Measurements from ENCODE around the gene TSHB. TPM values are rescaled to one million over a fixed set of nuclear protein-coding genes. Genes with fewer than 3 reads are reported as not detected.
A peak's percentile ranks its signal among the peaks of the same experiment; 100 is the strongest.

The TSHB gene
- total RNA-seq, 2 experiments from 2014 or later = not detected

- ChIA-PET CTCF (no interaction called here), POLR2A (no interaction called here)
- no peaks in the 10 kb centered on the region for H3K36me3 Mint-ChIP-seq
- no peak for DNase-seq
- H3K4me3 Mint-ChIP-seq = no peak overlapping the region
- H3K27me3 Mint-ChIP-seq = no peaks in the 10 kb centered on the region
- no peaks in the 10 kb centered on the region for H3K4me1 Mint-ChIP-seq (ENCODE audit: low read depth)
- H3K27ac Mint-ChIP-seq = no peak overlapping the region
- intact Hi-C loops (cut with micrococcal nuclease) = no loop called here
- no peaks in the 10 kb centered on the region for H3K9me3 Mint-ChIP-seq
Observed at GRCh38 chr1:115035652-115036051, 6.0 kb downstream of the TSHB start.

GRCh38 chr1:115036814-115037507, 7.3 kb downstream of the TSHB start:
- Mint-ChIP-seq H3K27ac (no peak overlapping the region), H3K9me3 (no peaks in the 10 kb centered on the region), H3K4me3 (no peak overlapping the region), H3K4me1 (ENCODE audit: low read depth) (no peaks in the 10 kb centered on the region), H3K27me3 (no peaks in the 10 kb centered on the region), H3K36me3 (no peaks in the 10 kb centered on the region)
- DNase-seq = no peak
- intact Hi-C loops (cut with micrococcal nuclease) = no loop called here
- POLR2A ChIA-PET = no interaction called here
- CTCF ChIA-PET = no interaction called here

GRCh38 chr1:115040501-115040900, 10.9 kb downstream of the TSHB start:
- Mint-ChIP-seq H3K4me3 (no peak overlapping the region), H3K36me3 (peaks cover 7% of the 10 kb centered on the region), H3K4me1 (ENCODE audit: low read depth) (no peaks in the 10 kb centered on the region), H3K27me3 (no peaks in the 10 kb centered on the region), H3K27ac (no peak overlapping the region), H3K9me3 (peaks cover 7% of the 10 kb centered on the region)
- POLR2A ChIA-PET = no interaction called here
- CTCF ChIA-PET = interaction anchor here (1.2 kb wide), 1 partner anchor 9 kb away, joined by 3 read pairs; no protein-coding TSS in a partner anchor
- DNase-seq = no peak
- intact Hi-C loops (cut with micrococcal nuclease) = no loop called here

- no peaks in the 10 kb centered on the region for H3K4me1 Mint-ChIP-seq (ENCODE audit: low read depth)
- peaks cover 7% of the 10 kb centered on the region for H3K36me3 Mint-ChIP-seq
- no peak overlapping the region for H3K27ac Mint-ChIP-seq
- DNase-seq = no peak
- intact Hi-C loops (cut with micrococcal nuclease) = no loop called here
- CTCF ChIA-PET = interaction anchor here (1.2 kb wide), 1 partner anchor 10 kb away, joined by 3 read pairs; no protein-coding TSS in a partner anchor
- peaks cover 7% of the 10 kb centered on the region for H3K9me3 Mint-ChIP-seq
- no peaks in the 10 kb centered on the region for H3K27me3 Mint-ChIP-seq
- POLR2A ChIA-PET = no interaction called here
- no peak overlapping the region for H3K4me3 Mint-ChIP-seq
Observed at GRCh38 chr1:115041654-115042053, 12.0 kb downstream of the TSHB start.

GRCh38 chr1:115046751-115047150, 17.1 kb downstream of the TSHB start:
- DNase-seq = no peak
- H3K27ac Mint-ChIP-seq = no peak overlapping the region
- H3K9me3 Mint-ChIP-seq = peaks cover 7% of the 10 kb centered on the region
- intact Hi-C loops (cut with micrococcal nuclease) = no loop called here
- peaks cover 3% of the 10 kb centered on the region for H3K4me1 Mint-ChIP-seq (ENCODE audit: low read depth)
- H3K36me3 Mint-ChIP-seq = peaks cover 7% of the 10 kb centered on the region
- H3K4me3 Mint-ChIP-seq = no peak overlapping the region
- ChIA-PET POLR2A (no interaction called here), CTCF (no interaction called here)
- no peaks in the 10 kb centered on the region for H3K27me3 Mint-ChIP-seq

GRCh38 chr1:115051850-115052249, 22.2 kb downstream of the TSHB start:
- Mint-ChIP-seq H3K27me3 (no peaks in the 10 kb centered on the region), H3K4me1 (ENCODE audit: low read depth) (peaks cover 3% of the 10 kb centered on the region), H3K9me3 (no peaks in the 10 kb centered on the region), H3K27ac (no peak overlapping the region), H3K36me3 (no peaks in the 10 kb centered on the region), H3K4me3 (no peak overlapping the region)
- POLR2A ChIA-PET = no interaction called here
- DNase-seq = no peak
- CTCF ChIA-PET = interaction anchor here (1.5 to 4.7 kb wide), 9 partner anchors 9 to 76 kb away, joined by 6 to 33 read pairs (median 10); no protein-coding TSS in a partner anchor
- intact Hi-C loops (cut with micrococcal nuclease) = loop anchor here (1.0 kb wide), 2 partner anchors 73 to 706 kb away; no protein-coding TSS in a partner anchor

GRCh38 chr1:115052454-115053083, 22.9 kb downstream of the TSHB start:
- no peaks in the 10 kb centered on the region for H3K9me3 Mint-ChIP-seq
- ChIA-PET CTCF (interaction anchor here (0.5 to 4.7 kb wide), 33 partner anchors 10 to 930 kb away, joined by 3 to 33 read pairs (median 4); no protein-coding TSS in a partner anchor), POLR2A (interaction anchor here (0.5 kb wide), 1 partner anchor 23 kb away, joined by 3 read pairs; no protein-coding TSS in a partner anchor)
- intact Hi-C loops (cut with micrococcal nuclease) = loop anchor here (1.0 kb wide), 2 partner anchors 73 to 706 kb away; no protein-coding TSS in a partner anchor
- no peak overlapping the region for H3K4me3 Mint-ChIP-seq
- H3K27ac Mint-ChIP-seq = no peak overlapping the region
- H3K4me1 Mint-ChIP-seq (ENCODE audit: low read depth) = peaks cover 3% of the 10 kb centered on the region
- DNase-seq = peak; percentile 67
- H3K27me3 Mint-ChIP-seq = no peaks in the 10 kb centered on the region
- no peaks in the 10 kb centered on the region for H3K36me3 Mint-ChIP-seq

- no peak for DNase-seq
- H3K4me1 Mint-ChIP-seq (ENCODE audit: low read depth) = peaks cover 8% of the 10 kb centered on the region
- no peak overlapping the region for H3K27ac Mint-ChIP-seq
- H3K4me3 Mint-ChIP-seq = no peak overlapping the region
- intact Hi-C loops (cut with micrococcal nuclease) = no loop called here
- no peaks in the 10 kb centered on the region for H3K27me3 Mint-ChIP-seq
- H3K9me3 Mint-ChIP-seq = no peaks in the 10 kb centered on the region
- POLR2A ChIA-PET = no interaction called here
- CTCF ChIA-PET = no interaction called here
- H3K36me3 Mint-ChIP-seq = peaks cover 4% of the 10 kb centered on the region
Observed at GRCh38 chr1:115056395-115056798, 26.8 kb downstream of the TSHB start.

- no peak overlapping the region for H3K4me3 Mint-ChIP-seq
- no peak overlapping the region for H3K27ac Mint-ChIP-seq
- H3K27me3 Mint-ChIP-seq = no peaks in the 10 kb centered on the region
- CTCF ChIA-PET = interaction anchor here (0.8 kb wide), 1 partner anchor 56 kb away, joined by 3 read pairs; no protein-coding TSS in a partner anchor
- POLR2A ChIA-PET = no interaction called here
- H3K36me3 Mint-ChIP-seq = peaks cover 4% of the 10 kb centered on the region
- peaks cover 21% of the 10 kb centered on the region for H3K4me1 Mint-ChIP-seq (ENCODE audit: low read depth)
- intact Hi-C loops (cut with micrococcal nuclease) = no loop called here
- no peaks in the 10 kb centered on the region for H3K9me3 Mint-ChIP-seq
- DNase-seq = no peak
Observed at GRCh38 chr1:115057661-115058254, 28.1 kb downstream of the TSHB start.

GRCh38 chr1:115059316-115059715, 29.7 kb downstream of the TSHB start:
- H3K27ac Mint-ChIP-seq = no peak overlapping the region
- DNase-seq = no peak
- no peak overlapping the region for H3K4me3 Mint-ChIP-seq
- H3K27me3 Mint-ChIP-seq = no peaks in the 10 kb centered on the region
- H3K9me3 Mint-ChIP-seq = peaks cover 6% of the 10 kb centered on the region
- intact Hi-C loops (cut with micrococcal nuclease) = no loop called here
- peaks cover 8% of the 10 kb centered on the region for H3K36me3 Mint-ChIP-seq
- ChIA-PET POLR2A (no interaction called here), CTCF (interaction anchor here (0.6 kb wide), 1 partner anchor 9 kb away, joined by 3 read pairs; no protein-coding TSS in a partner anchor)
- peaks cover 37% of the 10 kb centered on the region for H3K4me1 Mint-ChIP-seq (ENCODE audit: low read depth)

GRCh38 chr1:115060501-115060900, 30.9 kb downstream of the TSHB start:
- H3K9me3 Mint-ChIP-seq = peaks cover 6% of the 10 kb centered on the region
- H3K4me3 Mint-ChIP-seq = no peak overlapping the region
- no peak overlapping the region for H3K27ac Mint-ChIP-seq
- peaks cover 40% of the 10 kb centered on the region for H3K4me1 Mint-ChIP-seq (ENCODE audit: low read depth)
- peaks cover 8% of the 10 kb centered on the region for H3K36me3 Mint-ChIP-seq
- CTCF ChIA-PET = no interaction called here
- no peak for DNase-seq
- POLR2A ChIA-PET = no interaction called here
- H3K27me3 Mint-ChIP-seq = no peaks in the 10 kb centered on the region
- intact Hi-C loops (cut with micrococcal nuclease) = loop anchor here (5.0 kb wide), 3 partner anchors 388 to 587 kb away; partner anchors contain the start of genes BCAS2 and DENND2C

GRCh38 chr1:115062542-115063004, 32.9 kb downstream of the TSHB start:
- CTCF ChIA-PET = no interaction called here

More at GRCh38 chr1:115062542-115063004, 32.9 kb downstream of the TSHB start:
- Mint-ChIP-seq H3K4me3 (no peak overlapping the region), H3K27me3 (no peaks in the 10 kb centered on the region), H3K4me1 (ENCODE audit: low read depth) (peaks cover 43% of the 10 kb centered on the region), H3K9me3 (peaks cover 6% of the 10 kb centered on the region), H3K36me3 (peaks cover 8% of the 10 kb centered on the region), H3K27ac (peak overlapping the region; percentile 80)
- POLR2A ChIA-PET = no interaction called here
- intact Hi-C loops (cut with micrococcal nuclease) = loop anchor here (1.0 to 5.0 kb wide), 7 partner anchors 28 to 585 kb away; partner anchors contain the start of genes BCAS2, DENND2C and TRIM33
- DNase-seq = peak; percentile 95
